Measurements from ENCODE around the gene ZNRD2.

Gene ZNRD2

GRCh38 chr11:65583589-65583988 lies 13.3 kb downstream of the ZNRD2 start:
- no peak for ATAC-seq
- no peak for TF ChIP-seq ZNF8 (CRISPR knock-in tag; IDR thresholded peaks at IDR 0.05)
- no peak for TF ChIP-seq ZC3H10 (CRISPR knock-in tag; IDR thresholded peaks at IDR 0.05)
- TF ChIP-seq ZFP30 (CRISPR knock-in tag; IDR thresholded peaks at IDR 0.05): no peak
- TF ChIP-seq ESRRG (CRISPR knock-in tag; IDR thresholded peaks at IDR 0.05): no peak
- TF ChIP-seq PATZ1 (CRISPR knock-in tag; IDR thresholded peaks at IDR 0.05; ENCODE audit: borderline replicate concordance): no peak
- no peak for TF ChIP-seq RARB (CRISPR knock-in tag; IDR thresholded peaks at IDR 0.05)
- no peak for TF ChIP-seq TCF4 (CRISPR knock-in tag; IDR thresholded peaks at IDR 0.05; ENCODE audit: borderline replicate concordance)
- TF ChIP-seq POU6F1 (CRISPR knock-in tag; IDR thresholded peaks at IDR 0.05; ENCODE audit: borderline replicate concordance, low read depth): no peak
- TF ChIP-seq PPARA (CRISPR knock-in tag; IDR thresholded peaks at IDR 0.05; ENCODE audit: borderline replicate concordance): no peak
- no peak for TF ChIP-seq TOX (CRISPR knock-in tag; IDR thresholded peaks at IDR 0.05; ENCODE audit: borderline replicate concordance)
- no peak for TF ChIP-seq ZNF70 (CRISPR knock-in tag; IDR thresholded peaks at IDR 0.05)
- TF ChIP-seq GLIS3 (CRISPR knock-in tag; IDR thresholded peaks at IDR 0.05): no peak
- TF ChIP-seq ARNTL (CRISPR knock-in tag; IDR thresholded peaks at IDR 0.05; ENCODE audit: borderline replicate concordance, low read depth): no peak

- TF ChIP-seq POU6F1 (CRISPR knock-in tag; IDR thresholded peaks at IDR 0.05; ENCODE audit: borderline replicate concordance, low read depth): no peak
- TF ChIP-seq TSHZ2 (CRISPR knock-in tag; IDR thresholded peaks at IDR 0.05): no peak
- no peak for TF ChIP-seq ZNF8 (CRISPR knock-in tag; IDR thresholded peaks at IDR 0.05)
- TF ChIP-seq GLIS3 (CRISPR knock-in tag; IDR thresholded peaks at IDR 0.05): no peak
- TF ChIP-seq TCF4 (CRISPR knock-in tag; IDR thresholded peaks at IDR 0.05; ENCODE audit: borderline replicate concordance): no peak
- TF ChIP-seq CREB5 (CRISPR knock-in tag; IDR thresholded peaks at IDR 0.05; ENCODE audit: low read depth): no peak
- no peak for TF ChIP-seq ZC3H10 (CRISPR knock-in tag; IDR thresholded peaks at IDR 0.05)
- no peak for TF ChIP-seq OSR1 (CRISPR knock-in tag; IDR thresholded peaks at IDR 0.05)
- no peak for TF ChIP-seq BACH2 (CRISPR knock-in tag; IDR thresholded peaks at IDR 0.05; ENCODE audit: borderline replicate concordance)
- TF ChIP-seq RARB (CRISPR knock-in tag; IDR thresholded peaks at IDR 0.05): no peak
- TF ChIP-seq ESRRG (CRISPR knock-in tag; IDR thresholded peaks at IDR 0.05): no peak
- no peak for TF ChIP-seq ZNF565 (CRISPR knock-in tag; conservative IDR thresholded peaks at IDR 0.05; ENCODE audit: low read depth)
- TF ChIP-seq TOX (CRISPR knock-in tag; IDR thresholded peaks at IDR 0.05; ENCODE audit: borderline replicate concordance): no peak
- TF ChIP-seq ZFP3 (CRISPR knock-in tag; IDR thresholded peaks at IDR 0.05): no peak
- no peak for TF ChIP-seq ISL1 (CRISPR knock-in tag; IDR thresholded peaks at IDR 0.05)
- TF ChIP-seq ARNTL (CRISPR knock-in tag; IDR thresholded peaks at IDR 0.05; ENCODE audit: borderline replicate concordance, low read depth): no peak
- no peak for TF ChIP-seq CSRNP3 (CRISPR knock-in tag; IDR thresholded peaks at IDR 0.05)
- no peak for ATAC-seq
These were observed 13.8 kb downstream of the ZNRD2 start for GRCh38 chr11:65584106-65584505.
